ENCODE data around the gene ERC1.

ERC1 gene

GRCh38 chr12:1360441-1361210 is 369.6 kb downstream of the ERC1 start:
- H3K4me1 ChIP-seq (ENCODE audit: control insufficient read depth, insufficient read depth, low read length) = no peaks in the 10 kb centered on the region
- no peak overlapping the region for H3K27ac ChIP-seq (ENCODE audit: extremely low read depth, low read depth, low read length)
- H3K36me3 ChIP-seq (ENCODE audit: control insufficient read depth in 2 of 2, insufficient read depth in 1 of 2, low read length in 2 of 2) = no peaks in the 10 kb centered on the region
- no peaks in the 10 kb centered on the region for H3K9me3 ChIP-seq (ENCODE audit: control insufficient read depth, insufficient read depth, low read depth, low read length)
- ChIA-PET CTCF (interaction anchor here (0.7 to 1.3 kb wide), 2 partner anchors 12 to 243 kb away, joined by 3 read pairs; no protein-coding TSS in a partner anchor), POLR2A (no interaction called here)
- H3K4me3 ChIP-seq (ENCODE audit: low read depth, low read length) = no peak overlapping the region
- TF ChIP-seq ZNF266 (tag by site-specific recombination; IDR thresholded peaks at IDR 0.05; ENCODE audit: low read depth) (no peak), REST (tag by site-specific recombination; IDR thresholded peaks at IDR 0.05) (no peak), PRDM6 (tag by site-specific recombination; IDR thresholded peaks at IDR 0.05) (no peak), ZNF521 (tag by site-specific recombination; IDR thresholded peaks at IDR 0.05) (no peak), ELK4 (IDR thresholded peaks at IDR 0.05; ENCODE audit: borderline replicate concordance, low read depth, low read length) (no peak), HOXD13 (CRISPR knock-in tag; IDR thresholded peaks at IDR 0.05; ENCODE audit: borderline replicate concordance) (no peak), TCF7L2 (IDR thresholded peaks at IDR 0.05; ENCODE audit: borderline replicate concordance, low read depth, low read length) (no peak), ZNF2 (tag by site-specific recombination; IDR thresholded peaks at IDR 0.05) (no peak), ZNF354C (tag by site-specific recombination; IDR thresholded peaks at IDR 0.05; ENCODE audit: borderline replicate concordance, low read depth) (no peak), ZNF302 (tag by site-specific recombination; IDR thresholded peaks at IDR 0.05; ENCODE audit: low read depth) (no peak), PBX3 (CRISPR knock-in tag; IDR thresholded peaks at IDR 0.05) (no peak), ZNF555 (tag by site-specific recombination; conservative IDR thresholded peaks at IDR 0.05) (no peak), ZNF792 (tag by site-specific recombination; IDR thresholded peaks at IDR 0.05) (no peak), ZNF114 (tag by site-specific recombination; IDR thresholded peaks at IDR 0.05) (no peak), ZNF580 (tag by site-specific recombination; IDR thresholded peaks at IDR 0.05) (no peak), ZNF10 (tag by site-specific recombination; IDR thresholded peaks at IDR 0.05) (no peak), ZNF626 (tag by site-specific recombination; IDR thresholded peaks at IDR 0.05) (no peak), ZNF768 (tag by site-specific recombination; IDR thresholded peaks at IDR 0.05) (no peak), MEIS1 (CRISPR knock-in tag; IDR thresholded peaks at IDR 0.05; ENCODE audit: borderline replicate concordance) (no peak), ZNF514 (tag by site-specific recombination; IDR thresholded peaks at IDR 0.05) (no peak)
